Panc1 (cell line): Measurements from ENCODE around the gene BRINP2. TPM values are rescaled to one million over a fixed set of nuclear protein-coding genes. Genes with fewer than 3 reads are reported as not detected.

Source experiments
- ATAC-seq: fragments of 200-7000 bp; cut with Tn5 transposase; 2 replicates; pipeline ENCODE4 v1.9.1; 2020; ENCODE audit warnings: mild to moderate bottlenecking, moderate library complexity
- BruUV-seq: library from RNA; stranded (reverse); fragments of 400-500 nt; replicated peaks from 2 replicates; lab custom pipeline; 2021; lab: Mats Ljungman, UMichigan
- CTCF ChIA-PET: fragments of 300-600 bp; sonication (Branson Sonifier 250); formaldehyde crosslinking; loops from one replicate; lab custom pipeline; 2022; ENCODE audit warnings: antibody characterized with exemption; lab: Charles Lee
- POLR2A ChIA-PET: fragments of 300-600 bp; sonication (Branson Sonifier 250); formaldehyde crosslinking; loops from one replicate; lab custom pipeline; 2022; ENCODE audit warnings: antibody characterized with exemption; lab: Charles Lee
- DNase-seq: peaks from one replicate; pipeline ENCODE4 v3.0.0-alpha.2; 2010; ENCODE audit warnings: low read depth, low spot score
- H3K27ac ChIP-seq: 2 replicates; pipeline ENCODE4 v1.5.1; 2011; ENCODE audit warnings: mild to moderate bottlenecking, low read length, inconsistent platforms
- H3K27me3 ChIP-seq: fragments of 200-500 bp; sonication (Bioruptor generic); 2 replicates; pipeline ENCODE4 v1.6.0; 2014; ENCODE audit warnings: low read length, inconsistent platforms; ENCODE audit not compliant: control insufficient read depth, insufficient read depth
- H3K36me3 ChIP-seq: fragments of 200-500 bp; sonication (Bioruptor generic); 2 replicates; pipeline ENCODE4 v1.5.1; 2014; ENCODE audit warnings: inconsistent platforms, mild to moderate bottlenecking, low read length, moderate library complexity; ENCODE audit not compliant: control insufficient read depth, insufficient read depth
- H3K4me1 ChIP-seq: 2 replicates; pipeline ENCODE4 v1.5.1; 2011; ENCODE audit warnings: inconsistent platforms, mild to moderate bottlenecking, low read length, moderate library complexity; ENCODE audit not compliant: control insufficient read depth, insufficient read depth
- H3K4me3 ChIP-seq, 2 experiments: 2 replicates each; pipeline ENCODE4 v1.5.1; 2011 to 2012; ENCODE audit warnings: low read depth in 2 of 2, low read length in 2 of 2, mild to moderate bottlenecking in 2 of 2, inconsistent platforms in 1 of 2, moderate library complexity in 1 of 2
- H3K9me3 ChIP-seq: fragments of 200-500 bp; sonication (Bioruptor generic); 2 replicates; pipeline ENCODE4 v1.5.1; 2014; ENCODE audit warnings: low read depth, mild to moderate bottlenecking, inconsistent platforms, low read length, moderate library complexity; ENCODE audit not compliant: control insufficient read depth, insufficient read depth
- POLR2AphosphoS5 ChIP-seq: IDR thresholded peaks from 2 replicates; pipeline ENCODE4 v1.6.1; 2012; ENCODE audit warnings: mild to moderate bottlenecking, low read depth, low read length, moderate library complexity
- REST ChIP-seq, 2 experiments: IDR thresholded peaks; 2 replicates each; pipeline ENCODE4 v1.6.1; 2011 to 2012; ENCODE audit warnings: low read depth in 2 of 2, control low read depth in 1 of 2, low read length in 1 of 2, mild to moderate bottlenecking in 1 of 2, moderate library complexity in 1 of 2; ENCODE audit not compliant: insufficient read depth in 1 of 2
- SIN3A ChIP-seq: IDR thresholded peaks from 2 replicates; pipeline ENCODE4 v1.6.1; 2012; ENCODE audit warnings: low read depth, mild to moderate bottlenecking, low read length, moderate library complexity, borderline replicate concordance; ENCODE audit not compliant: insufficient read depth
- TCF7L2 ChIP-seq: IDR thresholded peaks from 2 replicates; pipeline ENCODE4 v1.6.1; 2011; ENCODE audit warnings: mild to moderate bottlenecking, low read depth, low read length, inconsistent platforms
- in situ Hi-C: cut with HindIII; loops from 2 replicates; pipeline ENCODE4 v1.10.0; 2016; ENCODE audit warnings: low sequenced_read_pairs, low pct_unique_long_range_greater_than_20kb
- intact Hi-C: fragments of 100-400 bp; cut with micrococcal nuclease; formaldehyde crosslinking; loops from one replicate; pipeline ENCODE4 v1.10.0; 2022; ENCODE audit not compliant: unreplicated experiment
- total RNA-seq: library from RNA; stranded (reverse); gene quantifications from one replicate; pipeline ENCODE4 v1.2.1, GENCODE V29; 2021; ENCODE audit not compliant: unreplicated experiment
- TF ChIP-seq, protein P1 (sequence below): fragments of 450-650 bp; IDR thresholded peaks from 2 replicates; pipeline ENCODE4 v1.5.1; 2017; ENCODE audit warnings: mild to moderate bottlenecking

The BRINP2 gene
- total RNA-seq, 1 experiment from 2014 or later = not detected

GRCh38 chr1:177243773-177244172, 73.0 kb downstream of the BRINP2 start:
- intact Hi-C loops (no loop called here), in situ Hi-C loops (no loop called here)
- Histone ChIP-seq H3K9me3 (no peaks in the 10 kb centered on the region), H3K27ac (no peak overlapping the region), H3K36me3 (no peaks in the 10 kb centered on the region), H3K4me3 (no peak overlapping the region), H3K27me3 (no peaks in the 10 kb centered on the region), H3K4me1 (no peaks in the 10 kb centered on the region)
- ATAC-seq = no peak
- ChIA-PET POLR2A (no interaction called here), CTCF (no interaction called here)
- TF ChIP-seq, protein P1, sequence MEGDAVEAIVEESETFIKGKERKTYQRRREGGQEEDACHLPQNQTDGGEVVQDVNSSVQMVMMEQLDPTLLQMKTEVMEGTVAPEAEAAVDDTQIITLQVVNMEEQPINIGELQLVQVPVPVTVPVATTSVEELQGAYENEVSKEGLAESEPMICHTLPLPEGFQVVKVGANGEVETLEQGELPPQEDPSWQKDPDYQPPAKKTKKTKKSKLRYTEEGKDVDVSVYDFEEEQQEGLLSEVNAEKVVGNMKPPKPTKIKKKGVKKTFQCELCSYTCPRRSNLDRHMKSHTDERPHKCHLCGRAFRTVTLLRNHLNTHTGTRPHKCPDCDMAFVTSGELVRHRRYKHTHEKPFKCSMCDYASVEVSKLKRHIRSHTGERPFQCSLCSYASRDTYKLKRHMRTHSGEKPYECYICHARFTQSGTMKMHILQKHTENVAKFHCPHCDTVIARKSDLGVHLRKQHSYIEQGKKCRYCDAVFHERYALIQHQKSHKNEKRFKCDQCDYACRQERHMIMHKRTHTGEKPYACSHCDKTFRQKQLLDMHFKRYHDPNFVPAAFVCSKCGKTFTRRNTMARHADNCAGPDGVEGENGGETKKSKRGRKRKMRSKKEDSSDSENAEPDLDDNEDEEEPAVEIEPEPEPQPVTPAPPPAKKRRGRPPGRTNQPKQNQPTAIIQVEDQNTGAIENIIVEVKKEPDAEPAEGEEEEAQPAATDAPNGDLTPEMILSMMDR = no peak
- TF ChIP-seq REST (IDR thresholded peaks at IDR 0.05; ENCODE audit: insufficient read depth in 1 of 2, low read depth in 2 of 2, low read length in 1 of 2) (no peak), SIN3A (no peak), POLR2AphosphoS5 (no peak), TCF7L2 (no peak)
- no TSS peak for BruUV-seq
- no peak for DNase-seq

DNA sequence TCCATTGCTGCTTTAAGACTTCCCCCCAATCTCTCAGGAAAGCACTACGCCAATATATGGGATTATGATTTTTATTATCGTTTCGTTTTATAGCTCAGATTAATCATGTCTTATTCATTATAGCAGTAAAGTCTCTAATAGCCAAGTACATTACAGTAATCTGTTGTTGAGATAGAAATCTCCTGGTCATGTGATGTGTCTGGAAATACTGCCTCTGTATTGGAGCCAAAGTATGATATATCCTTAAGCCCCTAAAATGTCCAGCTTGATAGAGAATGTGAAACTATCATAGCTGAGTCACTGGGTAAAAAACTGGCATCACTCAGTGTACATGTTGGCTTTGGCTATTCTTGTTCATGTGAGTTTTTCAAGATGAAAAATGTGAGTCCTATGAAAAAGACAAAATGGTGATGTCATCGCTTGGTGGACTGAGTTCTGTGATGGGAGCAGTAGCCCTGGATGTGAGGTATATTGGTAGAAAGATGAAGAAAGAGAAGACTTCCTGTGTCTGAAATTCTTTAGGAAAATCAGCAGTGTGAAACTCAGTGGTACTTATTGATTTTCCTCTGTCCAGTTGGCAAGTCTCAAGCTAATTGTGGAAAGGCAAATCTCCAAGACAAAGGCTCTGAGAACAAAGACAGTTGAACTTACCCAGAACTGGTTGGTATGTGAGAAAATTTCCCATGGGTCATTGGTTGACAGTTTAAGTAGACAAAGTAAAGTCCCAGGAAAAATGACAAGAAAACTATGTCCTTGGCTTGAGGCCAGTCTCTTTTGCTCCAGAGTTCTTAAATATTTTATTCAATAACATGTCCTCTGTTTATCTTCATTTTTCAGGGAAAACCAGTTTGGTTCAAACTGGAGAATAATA, 76.2 kb downstream of the BRINP2 start:
- DNase-seq (no peak), ATAC-seq (no peak)
- ChIA-PET CTCF (no interaction called here), POLR2A (no interaction called here)
- intact Hi-C loops = no loop called here
- no peaks in the 10 kb centered on the region for H3K9me3 ChIP-seq
- H3K36me3 ChIP-seq = no peaks in the 10 kb centered on the region
- H3K27me3 ChIP-seq = no peaks in the 10 kb centered on the region
- H3K4me3 ChIP-seq = no peak overlapping the region
- no TSS peak for BruUV-seq
- in situ Hi-C loops = no loop called here
- no peaks in the 10 kb centered on the region for H3K4me1 ChIP-seq
- no peak overlapping the region for H3K27ac ChIP-seq
- no peak for TF ChIP-seq POLR2AphosphoS5
- TF ChIP-seq, protein P1 = no peak
- no peak for TF ChIP-seq SIN3A
- no peak for TF ChIP-seq REST (IDR thresholded peaks at IDR 0.05; ENCODE audit: insufficient read depth in 1 of 2, low read depth in 2 of 2, low read length in 1 of 2)
- TF ChIP-seq TCF7L2 = no peak
